GM21423 (cell line): ENCODE data around the gene MS4A4E.
"Not testable (repeated sequence)": the region's sequence is repeated elsewhere in the genome, so short reads cannot be mapped to it uniquely, and the experiment has no call there.

Experiments
- ATAC-seq: cut with Tn5 transposase; IDR thresholded peaks from one replicate; pipeline ENCODE4 v1.9.1; 2021; ENCODE audit warnings: mild to moderate bottlenecking, moderate library complexity; ENCODE audit not compliant: unreplicated experiment

MS4A4E gene

GRCh38 chr11:60242740-60243239 lies at the start of gene MS4A4E:
Gene MS4A4E (minus strand): TSS chr11:60243137. CDS start chr11:60230055, 13,082 bp downstream.
- ATAC-seq: no peak

- no peak for ATAC-seq
Measured at GRCh38 chr11:60292145-60292544, 49.2 kb upstream of the MS4A4E start.

GRCh38 chr11:60288531-60288930 lies 45.6 kb upstream of the MS4A4E start:
- ATAC-seq: no peak

- ATAC-seq: not testable (repeated sequence)
Measured at GRCh38 chr11:60285411-60286126, 42.6 kb upstream of the MS4A4E start.

DNA sequence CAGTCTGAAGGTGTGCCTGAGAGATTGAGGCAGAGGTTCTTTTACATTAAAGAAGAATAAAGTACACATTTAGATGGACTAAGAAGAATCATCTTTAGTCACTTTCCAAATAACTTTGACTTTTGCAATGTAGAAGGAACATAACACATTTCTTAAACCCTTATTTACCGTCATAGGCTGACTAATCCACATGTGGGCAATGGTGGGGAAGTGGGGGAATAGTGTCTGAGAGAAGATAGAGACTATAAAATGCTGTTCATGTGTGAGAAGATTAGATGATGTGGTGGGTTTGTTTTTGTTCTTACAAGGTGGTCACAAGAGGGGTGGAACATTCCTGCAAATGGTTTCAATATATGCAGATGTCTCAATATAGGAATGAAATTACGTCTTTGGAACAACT lies 39.3 kb upstream of the MS4A4E start:
- no peak for ATAC-seq

GRCh38 chr11:60281485-60281884 lies 38.5 kb upstream of the MS4A4E start:
- ATAC-seq: no peak

DNA sequence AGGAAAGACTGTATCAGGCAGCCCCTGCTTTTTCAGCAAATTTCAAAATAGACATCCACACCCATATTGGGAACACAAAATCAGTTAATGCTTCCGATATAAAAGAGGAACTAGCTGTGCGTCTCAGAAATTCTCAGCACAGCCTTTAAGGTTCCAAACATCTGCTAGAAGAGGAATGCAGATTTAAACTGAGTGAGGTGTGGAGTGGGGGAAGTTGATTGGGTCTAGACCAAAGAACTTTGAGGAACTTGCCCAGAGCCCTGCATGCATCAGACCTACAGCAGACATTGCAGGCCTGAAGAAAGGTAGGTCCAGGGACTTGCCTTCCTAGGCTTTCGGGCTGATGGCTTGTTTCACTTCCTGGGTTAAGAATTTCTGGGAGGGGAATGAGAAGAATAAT lies 37.5 kb upstream of the MS4A4E start, which contains the start of gene MS4A4A:
Gene MS4A4A, plus strand, starts transcription at position 255 of the 400 bp plus-strand sequence. Its CDS starts 10 bp downstream, at position 265.
- no peak for ATAC-seq

DNA sequence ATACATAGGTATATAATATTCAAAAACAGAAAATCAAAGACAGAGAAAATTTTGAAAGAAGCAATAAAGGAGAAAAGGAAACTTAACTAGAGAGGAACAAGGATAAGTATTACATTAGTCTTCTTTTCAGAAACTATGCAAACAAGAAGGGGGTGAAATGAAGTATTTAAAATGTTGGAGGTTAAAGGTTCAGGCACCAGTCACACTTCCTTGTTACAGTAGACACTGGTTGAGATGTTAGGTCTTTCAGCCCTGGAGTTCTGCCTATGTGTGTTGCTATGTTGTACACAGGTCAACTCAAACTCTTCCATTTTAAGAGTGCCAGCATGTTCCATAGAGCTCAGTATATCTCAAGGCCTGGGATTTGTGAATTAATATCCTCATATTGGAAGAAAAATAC lies 31.5 kb upstream of the MS4A4E start:
- ATAC-seq: no peak

DNA sequence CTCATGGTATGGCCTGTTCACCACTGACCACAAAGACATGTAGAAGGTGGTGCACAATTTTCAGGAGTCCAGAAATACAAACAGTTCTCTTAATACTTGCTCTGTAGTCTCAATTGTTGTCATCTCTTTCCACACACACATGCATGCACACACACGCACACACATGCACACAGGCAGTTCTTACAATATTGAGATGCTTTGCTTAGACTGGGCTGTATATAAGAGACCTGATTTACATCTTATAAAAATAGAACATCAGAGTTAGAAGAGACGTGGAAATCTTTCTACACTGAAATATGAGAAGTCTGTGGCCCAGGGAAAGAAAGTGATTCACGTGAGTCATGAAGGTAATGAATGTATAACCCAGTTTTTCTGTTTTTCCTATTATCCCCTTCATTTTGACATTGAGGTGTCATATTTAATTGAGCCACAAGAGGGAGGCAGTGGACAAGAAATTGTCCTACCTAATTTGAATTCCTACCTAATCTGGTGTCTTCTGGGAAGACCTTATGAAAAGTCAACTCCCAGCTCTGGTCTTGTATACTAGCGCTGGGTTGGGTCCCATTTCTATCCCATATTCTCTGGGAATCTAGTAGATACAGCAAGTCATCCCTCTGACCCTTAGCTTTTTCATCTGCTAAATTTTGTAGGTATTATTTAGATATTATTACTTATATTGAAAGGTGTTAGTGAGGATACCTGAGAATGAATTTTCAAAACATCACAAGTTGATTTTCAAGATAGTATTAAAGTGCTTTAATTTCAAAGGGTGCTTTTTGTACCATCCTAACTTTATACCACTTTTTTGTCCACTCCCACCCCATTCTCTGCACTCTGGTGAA lies 22.7 kb upstream of the MS4A4E start:
- no peak for ATAC-seq

- ATAC-seq: no peak
Measured at GRCh38 chr11:60264644-60265043, 21.7 kb upstream of the MS4A4E start.

DNA sequence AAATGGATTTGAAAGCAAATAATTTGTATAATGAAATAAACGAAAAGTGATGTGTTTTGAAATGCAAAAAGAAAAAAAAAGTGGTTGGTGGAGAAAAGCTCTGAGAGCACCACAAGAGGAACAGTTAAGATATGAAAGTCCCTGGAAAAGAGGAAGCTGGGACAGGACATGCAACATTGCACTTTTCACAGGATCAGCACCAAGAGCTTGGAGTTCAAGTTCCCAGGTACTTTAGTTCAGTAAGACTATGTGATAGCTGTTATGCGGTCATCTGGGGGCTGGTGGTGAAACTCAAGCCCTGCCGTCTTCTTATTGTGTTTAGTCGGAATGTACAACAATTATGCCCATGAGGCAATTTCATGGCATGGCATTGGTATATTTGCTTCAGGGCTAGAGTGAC lies 20.5 kb upstream of the MS4A4E start:
- ATAC-seq: no peak

DNA sequence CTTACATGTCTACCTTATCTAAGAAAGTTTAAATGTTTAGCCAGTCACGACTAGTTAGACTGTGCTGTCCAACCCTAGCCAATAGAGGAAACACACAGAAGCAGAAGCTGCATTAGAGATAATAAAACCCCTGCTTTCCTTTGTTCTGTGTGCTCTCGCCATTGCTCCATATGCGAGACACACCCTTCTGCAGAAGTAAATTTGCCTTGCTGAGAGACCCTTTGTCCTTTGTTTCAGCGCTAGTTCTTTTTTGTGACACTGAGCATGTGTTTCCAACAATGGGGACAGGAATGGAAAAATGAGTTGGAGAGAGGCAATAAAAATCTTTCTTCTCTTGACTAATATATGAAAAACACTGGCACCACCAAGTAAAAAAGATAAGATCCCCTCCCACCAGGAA lies 18.1 kb upstream of the MS4A4E start:
- no peak for ATAC-seq

- ATAC-seq: no peak
Measured at GRCh38 chr11:60257956-60258722, 15.2 kb upstream of the MS4A4E start.

GRCh38 chr11:60252213-60253108 lies 9.5 kb upstream of the MS4A4E start:
- no peak for ATAC-seq

DNA sequence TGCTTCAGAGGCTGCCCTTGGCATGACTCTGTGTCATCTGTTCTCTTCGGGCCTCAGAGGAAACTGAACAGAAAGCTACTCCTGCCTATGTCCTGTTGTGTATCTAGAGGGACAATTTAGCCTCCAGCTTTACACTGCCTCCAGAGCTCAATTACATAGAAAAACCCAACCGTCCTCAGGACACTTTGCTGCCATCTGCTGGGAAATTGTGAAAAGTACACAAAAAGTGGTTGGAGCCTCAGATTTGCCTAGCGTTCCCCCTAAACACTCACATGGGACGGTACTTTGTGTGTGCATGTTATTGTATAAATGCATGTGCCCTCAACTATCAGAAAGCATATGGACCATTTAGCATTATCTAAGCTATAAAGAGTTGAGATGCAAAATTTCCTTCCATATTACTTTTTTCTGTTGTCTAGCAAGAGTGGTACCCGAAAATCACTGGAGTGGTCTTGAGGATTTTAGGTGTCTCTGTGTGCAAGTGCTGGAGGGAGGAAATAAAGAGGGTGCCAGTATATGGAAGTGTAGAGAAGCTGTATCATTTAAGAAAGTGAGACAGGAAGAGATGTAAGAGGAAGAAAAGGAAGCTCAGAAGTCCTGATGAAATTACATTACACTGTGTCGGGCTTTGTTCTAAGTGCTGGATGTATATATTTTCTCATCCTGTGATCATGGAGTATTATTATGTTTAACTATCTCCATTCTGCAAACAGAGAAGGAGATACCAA lies 8.7 kb upstream of the MS4A4E start:
- ATAC-seq: no peak

DNA sequence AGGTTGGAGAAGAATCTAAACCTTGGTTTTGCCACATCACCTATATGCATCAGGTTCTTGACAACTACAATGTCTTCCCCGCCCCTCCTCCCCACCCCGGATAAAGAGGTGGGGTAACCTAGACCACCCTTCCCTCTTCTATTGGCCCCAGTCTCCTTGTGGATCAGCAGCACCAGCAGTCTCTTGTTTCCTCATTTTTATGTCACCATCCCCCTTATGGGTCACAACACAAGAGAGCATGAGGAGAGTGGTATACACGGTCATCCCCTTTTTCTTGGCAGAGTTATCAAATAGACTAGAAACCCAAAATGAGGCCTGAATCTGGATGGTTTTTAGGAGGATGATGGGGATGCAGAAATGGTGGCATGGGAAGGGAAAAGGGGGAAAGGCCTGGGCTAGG lies 1.2 kb downstream of the MS4A4E start:
- no peak for ATAC-seq

- ATAC-seq: no peak
Measured at GRCh38 chr11:60240662-60241061, 2.3 kb downstream of the MS4A4E start.

DNA sequence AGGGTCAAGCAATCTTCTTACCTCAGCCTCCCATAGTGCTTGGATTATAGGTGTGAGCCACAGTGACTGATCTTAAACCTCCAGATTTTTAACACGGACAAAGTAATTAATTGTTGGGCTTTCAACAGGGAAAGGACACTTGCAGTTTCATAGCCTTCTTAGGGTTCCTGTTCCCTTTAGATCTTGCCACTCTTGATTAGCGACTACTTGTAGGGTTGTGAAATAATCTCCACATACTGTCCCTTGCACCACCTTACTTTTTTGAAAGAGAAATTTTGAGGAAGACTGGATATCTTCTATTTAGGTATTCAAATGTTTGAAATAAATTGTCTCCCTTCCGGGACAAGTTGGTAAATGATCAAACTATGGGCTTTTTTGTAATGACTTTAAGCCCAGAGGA lies 7.6 kb downstream of the MS4A4E start:
- ATAC-seq: no peak

DNA sequence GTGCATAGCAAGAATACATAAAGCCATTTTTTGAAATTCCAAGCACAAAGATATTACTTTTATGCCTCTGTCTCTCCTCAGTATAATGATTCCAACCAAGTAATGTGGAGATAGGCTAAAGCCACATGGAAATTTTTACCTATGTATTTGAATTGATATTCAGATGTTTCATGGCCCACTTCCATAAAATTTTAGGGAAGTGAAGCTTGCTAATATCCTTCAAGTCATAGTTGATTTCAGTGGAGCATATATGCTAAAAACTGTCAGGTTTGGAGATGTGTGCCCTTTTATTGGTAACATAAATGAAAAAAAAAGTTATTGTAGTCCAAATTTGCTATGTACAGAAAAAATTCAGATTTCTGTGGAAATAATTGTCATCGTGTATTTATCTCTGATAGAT lies 12.3 kb downstream of the MS4A4E start:
- no peak for ATAC-seq

DNA sequence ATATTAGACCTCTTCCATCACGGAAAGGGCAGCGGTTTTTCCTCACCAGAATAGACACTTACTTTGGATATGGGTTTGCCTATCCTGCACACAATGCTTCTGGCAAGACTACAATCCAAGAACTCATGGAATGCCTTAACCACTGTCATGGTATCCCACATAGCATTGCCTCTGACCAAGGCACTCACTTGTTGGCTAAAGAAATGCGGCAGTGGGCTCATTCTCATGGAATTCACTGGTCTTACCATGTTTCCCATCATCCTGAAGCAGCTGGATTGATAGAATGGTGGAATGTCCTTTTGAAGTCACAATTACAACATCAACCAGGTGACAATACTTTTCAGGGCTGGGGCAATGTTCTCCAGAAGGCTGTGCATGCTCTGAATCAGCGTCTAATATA lies 20.8 kb downstream of the MS4A4E start:
- no peak for ATAC-seq
